K562 (cell line): ENCODE data around the gene HHIPL1. TPM values are rescaled to one million over a fixed set of nuclear protein-coding genes. Genes with fewer than 3 reads are reported as not detected.

Source experiments
- ATAC-seq: fragments of 200-7000 bp; cut with Tn5 transposase; 3 replicates; pipeline ENCODE4 v1.9.1; 2020; ENCODE audit warnings: moderate library complexity
- BruUV-seq: library from RNA; stranded (reverse); fragments of 400-500 nt; replicated peaks from 2 replicates; lab custom pipeline; 2021; lab: Mats Ljungman, UMichigan
- CTCF ChIA-PET: fragments of 300-600 bp; formaldehyde crosslinking; extraction: SDS; loops from one replicate; lab custom pipeline; 2021; ENCODE audit warnings: low intra/inter-chr PET ratio; lab: Yijun Ruan, JAX
- POLR2A ChIA-PET: fragments of 300-600, 350-650 bp; sonication (Branson Sonifier 250); formaldehyde crosslinking; extraction: SDS; loops from one replicate; lab custom pipeline; 2021; ENCODE audit warnings: antibody characterized with exemption, inconsistent platforms; lab: Yijun Ruan, JAX
- DNase-seq, 4 experiments: peaks; one replicate each; pipeline versions ENCODE4 v3.0.0 to v3.0.0-alpha.2; 2011 to 2018; ENCODE audit warnings: low spot score in 3 of 4, mixed read lengths in 3 of 4; ENCODE audit errors: extremely low read depth in 1 of 4
- FAIRE-seq: peaks from 2 replicates; lab custom pipeline; 2011; peaks lifted over from hg19 to GRCh38; lab: Jason Lieb, UNC
- H2AFZ ChIP-seq: 2 replicates; pipeline ENCODE4 v1.6.0; 2011; ENCODE audit warnings: low read depth, low read length, control low read depth, inconsistent platforms
- H3K27ac ChIP-seq: fragments of 200-600 bp; 3 replicates; pipeline ENCODE4 v1.8.0; 2011; ENCODE audit warnings: low read depth, mild to moderate bottlenecking, control low read depth, inconsistent platforms, low read length, moderate library complexity, mixed read lengths; ENCODE audit errors: extremely low read depth
- H3K27me3 ChIP-seq, 2 experiments: fragments of 300-600 bp in 1 of 2; 2 replicates in 1 of 2; 3 replicates in 1 of 2; pipeline versions ENCODE4 v1.6.0 to v1.8.0; 2011; ENCODE audit warnings: inconsistent platforms in 2 of 2, low read length in 2 of 2, mild to moderate bottlenecking in 1 of 2, mixed read lengths in 1 of 2, moderate library complexity in 1 of 2; ENCODE audit not compliant: control insufficient read depth in 2 of 2, insufficient read depth in 2 of 2
- H3K36me3 ChIP-seq: fragments of 300-600 bp; 3 replicates; pipeline ENCODE4 v1.8.0; 2011; ENCODE audit warnings: mild to moderate bottlenecking, low read length, inconsistent platforms; ENCODE audit not compliant: control insufficient read depth, insufficient read depth
- H3K4me1 ChIP-seq, 2 experiments: fragments of 200-600 bp in 1 of 2; replicated peaks in 1 of 2; 2 replicates in 1 of 2; 3 replicates in 1 of 2; pipeline versions ENCODE4 v1.5.1 to v1.8.0; 2011; ENCODE audit warnings: inconsistent platforms in 2 of 2, low read length in 2 of 2, mild to moderate bottlenecking in 1 of 2, mixed read lengths in 1 of 2, moderate library complexity in 1 of 2; ENCODE audit not compliant: control insufficient read depth in 2 of 2, insufficient read depth in 2 of 2
- H3K4me2 ChIP-seq: 2 replicates; pipeline ENCODE4 v1.6.1; 2011; ENCODE audit warnings: low read length, control low read depth, inconsistent platforms, mixed read lengths; ENCODE audit not compliant: insufficient read depth
- H3K4me3 ChIP-seq: fragments of 200-600 bp; sonication (generic), shearing (Covaris generic); 2 replicates; pipeline ENCODE4 v1.5.1; 2016; ENCODE audit warnings: control low read depth, inconsistent platforms
- H3K79me2 ChIP-seq: fragments of 200-600 bp; 3 replicates; pipeline ENCODE4 v1.8.0; 2011; ENCODE audit warnings: low read length, inconsistent platforms; ENCODE audit not compliant: control insufficient read depth, insufficient read depth
- H3K9ac ChIP-seq, 2 experiments: 2 replicates each; pipeline versions ENCODE4 v1.6.0 to v1.6.1; 2011; ENCODE audit warnings: low read depth in 2 of 2, low read length in 2 of 2, control low read depth in 1 of 2, inconsistent platforms in 1 of 2, mild to moderate bottlenecking in 1 of 2, mixed read lengths in 1 of 2; ENCODE audit not compliant: insufficient read depth in 1 of 2
- H3K9me1 ChIP-seq: one replicate; pipeline ENCODE4 v1.6.0; 2011; ENCODE audit warnings: inconsistent platforms, mild to moderate bottlenecking, low read length, moderate library complexity; ENCODE audit not compliant: control insufficient read depth, insufficient read depth
- H3K9me3 ChIP-seq: replicated peaks from 2 replicates; pipeline ENCODE4 v1.5.1; 2011; ENCODE audit warnings: low read depth, low read length, inconsistent platforms; ENCODE audit not compliant: control insufficient read depth, insufficient read depth
- H4K20me1 ChIP-seq: replicated peaks from 2 replicates; pipeline ENCODE4 v1.6.1; 2011; ENCODE audit warnings: low read length, inconsistent platforms, mixed read lengths; ENCODE audit not compliant: control insufficient read depth, insufficient read depth
- ATF1 ChIP-seq, 2 experiments: fragments of 450-650 bp in 1 of 2; IDR thresholded peaks; 2 replicates each; pipeline ENCODE4 v1.6.1; 2016; ENCODE audit warnings: missing compliant biosample characterization in 1 of 2, missing genetic modification characterization in 1 of 2
- CCNT2 ChIP-seq: IDR thresholded peaks from 2 replicates; pipeline ENCODE4 v1.6.1; 2011; ENCODE audit warnings: borderline replicate concordance, low read depth, mild to moderate bottlenecking, moderate library complexity, mixed read lengths, low read length; ENCODE audit not compliant: insufficient read length; ENCODE audit errors: extremely low read depth
- ETV5 ChIP-seq: sonication (generic); formaldehyde crosslinking; IDR thresholded peaks from 2 replicates; pipeline ENCODE4 v1.4.0; 2020; ENCODE audit warnings: low read depth, mild to moderate bottlenecking, missing genetic modification reagents
- HDAC6 ChIP-seq: IDR thresholded peaks from 2 replicates; pipeline ENCODE4 v1.6.1; 2012; ENCODE audit warnings: low read depth, mild to moderate bottlenecking, control low read depth, inconsistent platforms, low read length, moderate library complexity
- HDAC8 ChIP-seq: fragments of 450-650 bp; IDR thresholded peaks from 2 replicates; pipeline ENCODE4 v1.6.1; 2016; ENCODE audit warnings: mild to moderate bottlenecking, missing genetic modification characterization, moderate library complexity, missing compliant biosample characterization
- JUNB ChIP-seq: fragments of 450-650 bp; formaldehyde crosslinking; conservative IDR thresholded peaks from 2 replicates; pipeline ENCODE4 v1.4.0; 2020; ENCODE audit warnings: mild to moderate bottlenecking
- KAT7 ChIP-seq: sonication (generic); formaldehyde crosslinking; IDR thresholded peaks from 2 replicates; pipeline ENCODE4 v1.8.0; 2022; ENCODE audit warnings: missing genetic modification reagents, mild to moderate bottlenecking, borderline replicate concordance
- KHSRP ChIP-seq: fragments of 450-650 bp; IDR thresholded peaks from 2 replicates; pipeline ENCODE4 v1.6.1; 2017
- POLR2B ChIP-seq: fragments of 450-650 bp; IDR thresholded peaks from 2 replicates; pipeline ENCODE4 v1.6.1; 2018; ENCODE audit warnings: low read depth; ENCODE audit not compliant: partially characterized antibody
- SMAD4 ChIP-seq: fragments of 250-450 bp; sonication (Bioruptor Pico); conservative IDR thresholded peaks from 2 replicates; pipeline ENCODE4 v1.8.0; 2021; ENCODE audit warnings: inconsistent platforms, mild to moderate bottlenecking, moderate library complexity
- SNAPC5 ChIP-seq: fragments of 250-450 bp; sonication (Bioruptor Pico); IDR thresholded peaks from 2 replicates; pipeline ENCODE4 v1.8.0; 2021; ENCODE audit warnings: moderate library complexity, mild to moderate bottlenecking, inconsistent platforms
- STAT5A ChIP-seq: IDR thresholded peaks from 2 replicates; pipeline ENCODE4 v1.6.1; 2012; ENCODE audit warnings: low read length, inconsistent platforms, borderline replicate concordance
- TAL1 ChIP-seq: fragments of 450-650 bp; IDR thresholded peaks from 2 replicates; pipeline ENCODE4 v1.6.1; 2016; ENCODE audit warnings: mild to moderate bottlenecking
- TARDBP ChIP-seq: fragments of 450-650 bp; IDR thresholded peaks from 2 replicates; pipeline ENCODE4 v1.6.1; 2016
- TCF7L2 ChIP-seq: fragments of 150-350 bp; IDR thresholded peaks from 2 replicates; pipeline ENCODE4 v1.6.1; 2016; ENCODE audit warnings: low read depth, mild to moderate bottlenecking, low read length, moderate library complexity
- ZBTB7A ChIP-seq: IDR thresholded peaks from 2 replicates; pipeline ENCODE4 v1.6.1; 2011; ENCODE audit warnings: low read depth, mild to moderate bottlenecking, low read length, moderate library complexity, borderline replicate concordance; ENCODE audit not compliant: control insufficient read depth
- ZC3H8 ChIP-seq: fragments of 450-650 bp; IDR thresholded peaks from 2 replicates; pipeline ENCODE4 v1.6.1; 2017
- ZNF263 ChIP-seq: sonication (generic); formaldehyde crosslinking; IDR thresholded peaks from 2 replicates; pipeline ENCODE4 v1.8.0; 2022; ENCODE audit warnings: mild to moderate bottlenecking, missing genetic modification reagents, borderline replicate concordance
- WGBS: fragments of 100-300 bp; shearing (Covaris generic); methylation state at CpG from one replicate; pipeline ENCODE4 v1.1.6; 2016; ENCODE audit warnings: low coverage, mixed read lengths; ENCODE audit not compliant: insufficient coverage; ENCODE audit errors: missing lambda C conversion rate; 5-methylcytosine and 5-hydroxymethylcytosine counted together
- in situ Hi-C: fragments of 300-500 bp; cut with MboI; formaldehyde crosslinking; loops from 4 replicates; pipeline ENCODE4 v1.15.0; 2018; ENCODE audit warnings: inconsistent platforms, mixed read lengths
- intact Hi-C: fragments of 100-400 bp; cut with micrococcal nuclease; formaldehyde crosslinking; loops from 2 replicates; pipeline ENCODE4 v1.14.2; 2022
- polyA plus RNA-seq, 8 experiments: library from polyadenylated mRNA; depleted of rRNA in 4 of 8; stranded (reverse) in 5 of 8; unstranded in 3 of 8; fragments of >200 nt; fragmentation: Nextera tagmentation in 2 of 8; fragmentation: Illumina TruSeq in 1 of 8; extraction: Ambion mirVana in 2 of 8; extraction: Trizol in 1 of 8; gene quantifications; 2 replicates each; pipeline versions ENCODE4 v1.2.1 to v1.2.3, GENCODE V29; 2011 to 2014; ENCODE audit warnings: inconsistent platforms in 1 of 8, missing spikeins in 1 of 8
- total RNA-seq, 7 experiments: library from RNA; depleted of rRNA in 6 of 7; stranded (reverse); fragments of >200 nt in 6 of 7; fragmentation: Illumina TruSeq in 2 of 7; extraction: Trizol in 2 of 7; gene quantifications; 2 replicates each; pipeline versions ENCODE4 v1.2.1 to v1.2.3, GENCODE V29; 2011 to 2021; ENCODE audit warnings: low replicate concordance in 1 of 7
- TF ChIP-seq, protein P1 (sequence below): sonication (generic); formaldehyde crosslinking; IDR thresholded peaks from 2 replicates; pipeline ENCODE4 v1.9.0; 2022; ENCODE audit warnings: mild to moderate bottlenecking, missing genetic modification reagents
- TF ChIP-seq, protein P2 (sequence below): sonication (generic); formaldehyde crosslinking; IDR thresholded peaks from 2 replicates; pipeline ENCODE4 v1.8.1; 2023; ENCODE audit warnings: missing genetic modification reagents, mild to moderate bottlenecking, borderline replicate concordance

The HHIPL1 gene
- total and polyA plus RNA-seq, 9 of the 15 experiments (the other 6 are each of a cell fraction or from before 2014, with no cell fraction given) = not detected

DNA sequence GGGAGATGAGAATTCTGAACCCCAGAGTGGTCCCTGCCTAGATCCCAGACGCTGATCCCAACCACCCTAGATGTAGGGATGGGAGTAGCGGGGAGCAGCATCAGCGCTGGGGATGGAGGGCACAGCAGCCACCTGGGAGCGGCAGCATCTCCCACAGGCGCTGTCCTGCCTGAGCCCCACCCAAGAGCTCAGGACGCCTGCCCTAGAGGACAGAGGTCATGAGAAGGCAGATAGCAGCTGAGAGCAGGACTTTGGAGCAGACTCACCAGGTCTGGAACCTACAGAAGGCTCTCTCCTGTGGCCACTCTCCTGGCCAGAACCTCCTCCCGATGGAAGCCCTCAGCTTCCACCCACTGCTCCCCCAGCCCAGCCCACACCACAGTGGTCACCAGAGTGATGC, 48.2 kb upstream of the HHIPL1 start:
- Histone ChIP-seq H4K20me1 (peaks cover 55% of the 10 kb centered on the region), H3K36me3 (no peaks in the 10 kb centered on the region; the same call in 2 of the 3 replicates), H3K9me3 (no peaks in the 10 kb centered on the region), H3K4me1 (peaks cover 8 to 13% of the 10 kb centered on the region in 2 experiments), H3K27ac (no peak overlapping the region), H3K9ac (no peak overlapping the region; a peak in 1 of 4 replicates), H3K4me2 (no peak overlapping the region), H2AFZ (no peak overlapping the region), H3K27me3 (no peaks in the 10 kb centered on the region), H3K79me2 (peaks cover 28% of the 10 kb centered on the region), H3K9me1 (peaks cover 2% of the 10 kb centered on the region), H3K4me3 (no peak overlapping the region)
- no peak for FAIRE-seq
- peak; percentile 29; the same call in 1 of the 3 replicates for ATAC-seq
- intact Hi-C loops (no loop called here), in situ Hi-C loops (no loop called here)
- 45% methylated on average over 5 of the region's 7 CpGs for WGBS
- DNase-seq = no peak
- no TSS peak for BruUV-seq
- CTCF ChIA-PET = no interaction called here
- no peak for TF ChIP-seq KHSRP
- TF ChIP-seq TAL1 = no peak
- no peak for TF ChIP-seq POLR2B
- no peak for TF ChIP-seq JUNB (CRISPR knock-in tag)
- no peak for TF ChIP-seq TCF7L2
- TF ChIP-seq ZBTB7A = no peak
- TF ChIP-seq HDAC6 = no peak
- no peak for TF ChIP-seq SMAD4 (CRISPR knock-in tag)
- TF ChIP-seq STAT5A = no peak
- no peak for TF ChIP-seq ATF1 (CRISPR knock-in tag; IDR thresholded peaks at IDR 0.05)
- no peak for TF ChIP-seq ATF1 (tag; IDR thresholded peaks at IDR 0.05)
- TF ChIP-seq SNAPC5 (CRISPR knock-in tag) = no peak
- TF ChIP-seq, protein P1, sequence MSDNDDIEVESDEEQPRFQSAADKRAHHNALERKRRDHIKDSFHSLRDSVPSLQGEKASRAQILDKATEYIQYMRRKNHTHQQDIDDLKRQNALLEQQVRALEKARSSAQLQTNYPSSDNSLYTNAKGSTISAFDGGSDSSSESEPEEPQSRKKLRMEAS = no peak
- no peak for TF ChIP-seq ZNF263 (CRISPR knock-in tag)
- TF ChIP-seq, protein P2, sequence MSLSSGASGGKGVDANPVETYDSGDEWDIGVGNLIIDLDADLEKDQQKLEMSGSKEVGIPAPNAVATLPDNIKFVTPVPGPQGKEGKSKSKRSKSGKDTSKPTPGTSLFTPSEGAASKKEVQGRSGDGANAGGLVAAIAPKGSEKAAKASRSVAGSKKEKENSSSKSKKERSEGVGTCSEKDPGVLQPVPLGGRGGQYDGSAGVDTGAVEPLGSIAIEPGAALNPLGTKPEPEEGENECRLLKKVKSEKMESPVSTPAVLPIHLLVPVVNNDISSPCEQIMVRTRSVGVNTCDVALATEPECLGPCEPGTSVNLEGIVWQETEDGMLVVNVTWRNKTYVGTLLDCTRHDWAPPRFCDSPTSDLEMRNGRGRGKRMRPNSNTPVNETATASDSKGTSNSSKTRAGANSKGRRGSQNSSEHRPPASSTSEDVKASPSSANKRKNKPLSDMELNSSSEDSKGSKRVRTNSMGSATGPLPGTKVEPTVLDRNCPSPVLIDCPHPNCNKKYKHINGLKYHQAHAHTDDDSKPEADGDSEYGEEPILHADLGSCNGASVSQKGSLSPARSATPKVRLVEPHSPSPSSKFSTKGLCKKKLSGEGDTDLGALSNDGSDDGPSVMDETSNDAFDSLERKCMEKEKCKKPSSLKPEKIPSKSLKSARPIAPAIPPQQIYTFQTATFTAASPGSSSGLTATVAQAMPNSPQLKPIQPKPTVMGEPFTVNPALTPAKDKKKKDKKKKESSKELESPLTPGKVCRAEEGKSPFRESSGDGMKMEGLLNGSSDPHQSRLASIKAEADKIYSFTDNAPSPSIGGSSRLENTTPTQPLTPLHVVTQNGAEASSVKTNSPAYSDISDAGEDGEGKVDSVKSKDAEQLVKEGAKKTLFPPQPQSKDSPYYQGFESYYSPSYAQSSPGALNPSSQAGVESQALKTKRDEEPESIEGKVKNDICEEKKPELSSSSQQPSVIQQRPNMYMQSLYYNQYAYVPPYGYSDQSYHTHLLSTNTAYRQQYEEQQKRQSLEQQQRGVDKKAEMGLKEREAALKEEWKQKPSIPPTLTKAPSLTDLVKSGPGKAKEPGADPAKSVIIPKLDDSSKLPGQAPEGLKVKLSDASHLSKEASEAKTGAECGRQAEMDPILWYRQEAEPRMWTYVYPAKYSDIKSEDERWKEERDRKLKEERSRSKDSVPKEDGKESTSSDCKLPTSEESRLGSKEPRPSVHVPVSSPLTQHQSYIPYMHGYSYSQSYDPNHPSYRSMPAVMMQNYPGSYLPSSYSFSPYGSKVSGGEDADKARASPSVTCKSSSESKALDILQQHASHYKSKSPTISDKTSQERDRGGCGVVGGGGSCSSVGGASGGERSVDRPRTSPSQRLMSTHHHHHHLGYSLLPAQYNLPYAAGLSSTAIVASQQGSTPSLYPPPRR = no peak
- TF ChIP-seq TARDBP = no peak
- TF ChIP-seq ETV5 (CRISPR knock-in tag) = no peak
- no peak for TF ChIP-seq ZC3H8
- TF ChIP-seq KAT7 (CRISPR knock-in tag) = no peak
- TF ChIP-seq CCNT2 = no peak
- no peak for TF ChIP-seq HDAC8 (tag)
- POLR2A ChIA-PET = interaction anchor here (1.3 to 1.5 kb wide), 2 partner anchors 9 to 121 kb away, joined by 3 to 6 read pairs; no protein-coding TSS in a partner anchor
